GM19240 (cell line): ENCODE data around the gene RBBP4.
A peak's percentile ranks its signal among the peaks of the same experiment; 100 is the strongest.
"Not testable (repeated sequence)": the region's sequence is repeated elsewhere in the genome, so short reads cannot be mapped to it uniquely, and the experiment has no call there.

Source experiments
- DNase-seq: peaks from one replicate; pipeline ENCODE4 v3.0.0; 2011; ENCODE audit warnings: low spot score; ENCODE audit not compliant: insufficient read length

RBBP4 gene

GRCh38 chr1:32650752-32651460 is at the start of gene RBBP4:
TSS of gene RBBP4 (plus strand) at chr1:32651208. CDS start at chr1:32651307, 99 bp downstream.
- DNase-seq, result peak; percentile 79

- no peak for DNase-seq
Measured at GRCh38 chr1:32605711-32606424, 45.1 kb upstream of the RBBP4 start.

GRCh38 chr1:32606565-32607371 is 44.2 kb upstream of the RBBP4 start:
- DNase-seq, result no peak

GRCh38 chr1:32609180-32609579 is 41.8 kb upstream of the RBBP4 start:
- no peak for DNase-seq

GRCh38 chr1:32611859-32612188 is 39.2 kb upstream of the RBBP4 start:
- DNase-seq, result no peak

GRCh38 chr1:32612189-32612881 is 38.7 kb upstream of the RBBP4 start:
- DNase-seq, result peak; percentile 51

- no peak for DNase-seq
Measured at GRCh38 chr1:32613472-32613871, 37.5 kb upstream of the RBBP4 start.

GRCh38 chr1:32618673-32619221 is 32.3 kb upstream of the RBBP4 start:
- DNase-seq, result no peak

- peak; percentile 14 for DNase-seq
Measured at GRCh38 chr1:32619701-32620485, 31.1 kb upstream of the RBBP4 start.

- DNase-seq, result no peak
Measured at GRCh38 chr1:32622205-32622604, 28.8 kb upstream of the RBBP4 start.

GRCh38 chr1:32622806-32623681 is 28.0 kb upstream of the RBBP4 start:
- DNase-seq, result no peak

- no peak for DNase-seq
Measured at GRCh38 chr1:32623775-32624174, 27.2 kb upstream of the RBBP4 start.

GRCh38 chr1:32626176-32626575 is 24.8 kb upstream of the RBBP4 start:
- no peak for DNase-seq

GRCh38 chr1:32627596-32628162 is 23.3 kb upstream of the RBBP4 start:
- DNase-seq, result no peak

GRCh38 chr1:32630173-32630572 is 20.8 kb upstream of the RBBP4 start:
- not testable (repeated sequence) for DNase-seq

GRCh38 chr1:32632829-32633228 is 18.2 kb upstream of the RBBP4 start:
- DNase-seq, result no peak

- DNase-seq, result no peak
Measured at GRCh38 chr1:32635508-32636277, 15.3 kb upstream of the RBBP4 start.

GRCh38 chr1:32636914-32637645 is 13.9 kb upstream of the RBBP4 start:
- DNase-seq, result no peak
